ENCODE measurements around the gene SESTD1. TPM values are rescaled to one million over a fixed set of nuclear protein-coding genes. Genes with fewer than 3 reads are reported as not detected.

Gene SESTD1
- total and polyA plus RNA-seq, 9 of the 15 experiments (the other 6 are each of a cell fraction or from before 2014, with no cell fraction given) = 0.32 to 5.6 (median 2.1) TPM

DNA sequence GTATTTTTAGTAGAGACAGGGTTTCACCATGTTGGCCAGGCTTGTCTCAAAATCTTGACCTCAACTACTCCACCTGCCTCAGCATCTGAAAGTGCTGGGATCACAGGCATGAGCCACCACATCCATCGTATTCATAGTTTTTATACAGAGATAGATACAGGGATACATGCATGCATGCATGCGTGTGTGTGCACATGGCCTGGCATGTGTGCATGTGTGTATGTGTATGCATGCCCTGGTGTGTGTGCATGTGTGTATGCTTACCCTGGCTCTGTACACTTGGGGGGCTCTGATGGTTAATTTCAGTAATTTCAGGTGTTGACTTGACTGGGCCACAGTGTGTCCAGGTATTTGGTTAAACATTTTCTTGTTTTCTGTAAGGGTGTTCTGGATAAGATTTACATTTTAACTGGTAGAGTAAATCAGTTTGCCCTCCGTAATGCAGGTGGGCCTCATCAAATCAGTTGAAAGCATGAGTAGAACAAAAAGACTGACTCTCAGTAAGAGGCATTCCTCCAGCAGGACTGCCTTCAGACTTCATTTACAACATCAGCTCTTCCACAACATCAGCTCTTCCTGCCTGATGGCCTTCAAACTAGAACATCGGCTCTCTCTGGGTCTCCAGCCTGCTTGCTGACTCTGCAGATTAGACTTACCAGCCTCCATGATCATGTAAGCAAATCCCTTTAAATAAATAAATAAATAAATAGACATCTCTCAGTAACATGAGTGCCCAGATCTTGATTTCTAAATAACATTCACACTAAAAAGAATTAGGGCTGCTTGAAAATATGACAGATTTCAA is 30.8 kb downstream of the SESTD1 start:
- H3K4me2 ChIP-seq (ENCODE audit: insufficient read depth, low read length) = no peak overlapping the region
- no peak for FAIRE-seq

DNA sequence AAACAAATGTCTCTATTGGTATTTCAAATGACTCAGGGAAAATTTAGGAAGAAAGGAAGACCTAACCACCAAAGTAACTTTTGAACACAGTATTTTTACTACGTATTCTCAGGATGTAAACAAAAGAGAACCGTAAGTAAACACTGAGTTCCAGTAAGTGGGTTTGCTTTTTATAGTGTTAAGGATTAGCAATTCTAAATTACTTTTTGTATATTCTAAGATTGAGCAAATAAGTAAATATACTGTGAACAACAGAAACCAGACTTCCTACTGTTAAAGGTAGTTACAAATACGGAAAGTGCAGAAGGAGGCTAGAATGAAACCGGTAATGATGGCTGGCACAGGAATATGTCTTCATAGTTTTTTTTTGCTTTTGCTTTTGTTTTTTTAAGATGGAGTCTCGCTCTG is 31.5 kb downstream of the SESTD1 start:
- Histone ChIP-seq H3K36me3 (ENCODE audit: control insufficient read depth, insufficient read depth, low read length) (no peaks in the 10 kb centered on the region), H3K9ac (ENCODE audit: insufficient read depth in 1 of 2, low read depth in 2 of 2, low read length in 2 of 2) (no peak overlapping the region), H4K20me1 (replicated peaks; ENCODE audit: control insufficient read depth, insufficient read depth, low read length) (no peaks in the 10 kb centered on the region), H3K79me2 (ENCODE audit: control insufficient read depth, insufficient read depth, low read length) (no peaks in the 10 kb centered on the region), H3K4me1 (replicated peaks in 1 of 2; ENCODE audit: control insufficient read depth in 2 of 2, insufficient read depth in 2 of 2, low read length in 2 of 2) (no peaks in the 10 kb centered on the region), H3K27me3 (ENCODE audit: control insufficient read depth in 2 of 2, insufficient read depth in 2 of 2, low read length in 2 of 2) (no peaks in the 10 kb centered on the region), H3K4me3 (no peak overlapping the region), H3K27ac (ENCODE audit: extremely low read depth, low read depth, low read length) (no peak overlapping the region), H2AFZ (ENCODE audit: low read depth, low read length) (no peak overlapping the region), H3K4me2 (ENCODE audit: insufficient read depth, low read length) (no peak overlapping the region), H3K9me3 (replicated peaks; ENCODE audit: control insufficient read depth, insufficient read depth, low read depth, low read length) (no peaks in the 10 kb centered on the region), H3K9me1 (ENCODE audit: control insufficient read depth, insufficient read depth, low read length) (no peaks in the 10 kb centered on the region)
- DNase-seq (ENCODE audit: extremely low read depth in 1 of 4, low spot score in 3 of 4) (no peak), FAIRE-seq (no peak), ATAC-seq (no peak)
- in situ Hi-C loops (cut with MboI) (no loop called here), intact Hi-C loops (cut with micrococcal nuclease) (no loop called here)
- WGBS (ENCODE audit: insufficient coverage, low coverage, missing lambda C conversion rate) = 5% methylated on average over 5 of the region's 5 CpGs
- no TSS peak for BruUV-seq (replicated peaks)
- CTCF ChIA-PET (ENCODE audit: low intra/inter-chr PET ratio) = no interaction called here
- POLR2A ChIA-PET = no interaction called here
- no peak for TF ChIP-seq PPARD (CRISPR knock-in tag; IDR thresholded peaks at IDR 0.05)
- TF ChIP-seq C11orf30 (IDR thresholded peaks at IDR 0.05; ENCODE audit: low read depth) = no peak
- TF ChIP-seq, protein P1, sequence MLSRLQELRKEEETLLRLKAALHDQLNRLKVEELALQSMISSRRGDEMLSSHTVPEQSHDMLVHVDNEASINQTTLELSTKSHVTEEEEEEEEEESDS (CRISPR knock-in tag; IDR thresholded peaks at IDR 0.05) = no peak
- no peak for TF ChIP-seq ZNF24 (IDR thresholded peaks at IDR 0.05)
- TF ChIP-seq, protein P2, sequence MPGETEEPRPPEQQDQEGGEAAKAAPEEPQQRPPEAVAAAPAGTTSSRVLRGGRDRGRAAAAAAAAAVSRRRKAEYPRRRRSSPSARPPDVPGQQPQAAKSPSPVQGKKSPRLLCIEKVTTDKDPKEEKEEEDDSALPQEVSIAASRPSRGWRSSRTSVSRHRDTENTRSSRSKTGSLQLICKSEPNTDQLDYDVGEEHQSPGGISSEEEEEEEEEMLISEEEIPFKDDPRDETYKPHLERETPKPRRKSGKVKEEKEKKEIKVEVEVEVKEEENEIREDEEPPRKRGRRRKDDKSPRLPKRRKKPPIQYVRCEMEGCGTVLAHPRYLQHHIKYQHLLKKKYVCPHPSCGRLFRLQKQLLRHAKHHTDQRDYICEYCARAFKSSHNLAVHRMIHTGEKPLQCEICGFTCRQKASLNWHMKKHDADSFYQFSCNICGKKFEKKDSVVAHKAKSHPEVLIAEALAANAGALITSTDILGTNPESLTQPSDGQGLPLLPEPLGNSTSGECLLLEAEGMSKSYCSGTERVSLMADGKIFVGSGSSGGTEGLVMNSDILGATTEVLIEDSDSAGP (CRISPR knock-in tag; IDR thresholded peaks at IDR 0.05) = no peak
- no peak for TF ChIP-seq GTF2B (IDR thresholded peaks at IDR 0.05; ENCODE audit: extremely low read depth, insufficient read length)
- no peak for TF ChIP-seq ZFP1 (CRISPR knock-in tag; IDR thresholded peaks at IDR 0.05)
- TF ChIP-seq, protein P3, sequence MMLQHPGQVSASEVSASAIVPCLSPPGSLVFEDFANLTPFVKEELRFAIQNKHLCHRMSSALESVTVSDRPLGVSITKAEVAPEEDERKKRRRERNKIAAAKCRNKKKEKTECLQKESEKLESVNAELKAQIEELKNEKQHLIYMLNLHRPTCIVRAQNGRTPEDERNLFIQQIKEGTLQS (IDR thresholded peaks at IDR 0.05) = no peak
- TF ChIP-seq, protein P3 (CRISPR knock-in tag; conservative IDR thresholded peaks at IDR 0.05) = no peak
- TF ChIP-seq ARNT (IDR thresholded peaks at IDR 0.05) = no peak
- TF ChIP-seq NCOA1 (IDR thresholded peaks at IDR 0.05; ENCODE audit: low read depth) = no peak

More for the DNA sequence above, 30.8 kb downstream of the SESTD1 start:
- H3K9me3 ChIP-seq (replicated peaks; ENCODE audit: control insufficient read depth, insufficient read depth, low read depth, low read length) = no peaks in the 10 kb centered on the region
- no peaks in the 10 kb centered on the region for H4K20me1 ChIP-seq (replicated peaks; ENCODE audit: control insufficient read depth, insufficient read depth, low read length)
- H3K4me3 ChIP-seq = no peak overlapping the region
- DNase-seq (ENCODE audit: extremely low read depth in 1 of 4, low spot score in 3 of 4) (no peak), ATAC-seq (no peak)
- WGBS (ENCODE audit: insufficient coverage, low coverage, missing lambda C conversion rate) = 7% methylated on average over 4 of the region's 4 CpGs
- CTCF ChIA-PET (ENCODE audit: low intra/inter-chr PET ratio) = no interaction called here
- no peaks in the 10 kb centered on the region for H3K9me1 ChIP-seq (ENCODE audit: control insufficient read depth, insufficient read depth, low read length)
- BruUV-seq (replicated peaks) = no TSS peak
- TF ChIP-seq ZNF134 (CRISPR knock-in tag; conservative IDR thresholded peaks at IDR 0.05) (peak; percentile 86), JUND (IDR thresholded peaks at IDR 0.05; ENCODE audit: borderline replicate concordance, low read depth, low read length) (no peak), JUND (tag; IDR thresholded peaks at IDR 0.05; ENCODE audit: borderline replicate concordance, low read depth, low read length) (no peak), NFATC3 (IDR thresholded peaks at IDR 0.05) (no peak), TCF7 (IDR thresholded peaks at IDR 0.05; ENCODE audit: borderline replicate concordance) (no peak), MAFG (tag; conservative IDR thresholded peaks at IDR 0.05) (peak; percentile 35), TAF7 (tag; IDR thresholded peaks at IDR 0.05) (no peak)
- H3K36me3 ChIP-seq (ENCODE audit: control insufficient read depth, insufficient read depth, low read length) = no peaks in the 10 kb centered on the region
- no peak overlapping the region for H3K9ac ChIP-seq (ENCODE audit: insufficient read depth in 1 of 2, low read depth in 2 of 2, low read length in 2 of 2)
- no peaks in the 10 kb centered on the region for H3K4me1 ChIP-seq (replicated peaks in 1 of 2; ENCODE audit: control insufficient read depth in 2 of 2, insufficient read depth in 2 of 2, low read length in 2 of 2)
- no peaks in the 10 kb centered on the region for H3K79me2 ChIP-seq (ENCODE audit: control insufficient read depth, insufficient read depth, low read length)
- no peaks in the 10 kb centered on the region for H3K27me3 ChIP-seq (ENCODE audit: control insufficient read depth in 2 of 2, insufficient read depth in 2 of 2, low read length in 2 of 2)
- H3K27ac ChIP-seq (ENCODE audit: extremely low read depth, low read depth, low read length) = no peak overlapping the region
- POLR2A ChIA-PET = no interaction called here
- no peak overlapping the region for H2AFZ ChIP-seq (ENCODE audit: low read depth, low read length)
- in situ Hi-C loops (cut with MboI) = no loop called here
- intact Hi-C loops (cut with micrococcal nuclease) = no loop called here

All from K562 (cell line).